AG20443 (cell line): ENCODE measurements around the gene TMEM238.
"Not testable (repeated sequence)": the region's sequence is repeated elsewhere in the genome, so short reads cannot be mapped to it uniquely, and the experiment has no call there.

Source experiments
- DNase-seq: peaks from one replicate; pipeline ENCODE4 v3.0.0; 2012; ENCODE audit warnings: low spot score, mixed read lengths

The TMEM238 gene

GRCh38 chr19:55384131-55384919 is at the start of gene TMEM238:
Gene TMEM238 (minus strand): TSS chr19:55384292. CDS start chr19:55384259, 33 bp downstream.
- no peak for DNase-seq

- DNase-seq = no peak
These were observed 49.2 kb upstream of the TMEM238 start for GRCh38 chr19:55433292-55433691.

- no peak for DNase-seq
These were observed 48.3 kb upstream of the TMEM238 start for GRCh38 chr19:55432241-55432959.

- no peak for DNase-seq
These were observed 47.1 kb upstream of the TMEM238 start for GRCh38 chr19:55431183-55431582.

GRCh38 chr19:55426042-55426441 is 42.0 kb upstream of the TMEM238 start:
- no peak for DNase-seq

GRCh38 chr19:55424518-55424917 is 40.4 kb upstream of the TMEM238 start:
- DNase-seq = no peak

- no peak for DNase-seq
These were observed 39.3 kb upstream of the TMEM238 start for GRCh38 chr19:55423225-55424005.

- not testable (repeated sequence) for DNase-seq
These were observed 37.2 kb upstream of the TMEM238 start for GRCh38 chr19:55421281-55421680.

- DNase-seq = no peak
These were observed 35.6 kb upstream of the TMEM238 start for GRCh38 chr19:55419624-55420236.

GRCh38 chr19:55419103-55419502 is 35.0 kb upstream of the TMEM238 start:
- DNase-seq = no peak

- DNase-seq = peak; percentile 88
These were observed 34.1 kb upstream of the TMEM238 start for GRCh38 chr19:55418185-55418584.

GRCh38 chr19:55410168-55410567 is 26.1 kb upstream of the TMEM238 start:
- no peak for DNase-seq

- DNase-seq = not testable (repeated sequence)
These were observed 25.1 kb upstream of the TMEM238 start for GRCh38 chr19:55409179-55409578.

GRCh38 chr19:55408533-55408872 is 24.4 kb upstream of the TMEM238 start:
- DNase-seq = no peak

- peak; percentile 99 for DNase-seq
These were observed 23.9 kb upstream of the TMEM238 start for GRCh38 chr19:55407800-55408532.

GRCh38 chr19:55407550-55407799 is 23.4 kb upstream of the TMEM238 start, which contains the start of gene UBE2S:
Gene UBE2S (minus strand): TSS chr19:55407788. CDS start chr19:55407589, 199 bp downstream.
- not testable (repeated sequence) for DNase-seq

GRCh38 chr19:55406826-55407549 is 22.9 kb upstream of the TMEM238 start:
- peak; percentile 68 for DNase-seq

- no peak for DNase-seq
These were observed 22.2 kb upstream of the TMEM238 start for GRCh38 chr19:55406091-55406825.

- no peak for DNase-seq
These were observed 21.5 kb upstream of the TMEM238 start for GRCh38 chr19:55405638-55406037.

- no peak for DNase-seq
These were observed 18.4 kb upstream of the TMEM238 start for GRCh38 chr19:55402509-55402908.
